HG02840 (cell line): ENCODE measurements around the gene AHR.
"Not testable (repeated sequence)": the region's sequence is repeated elsewhere in the genome, so short reads cannot be mapped to it uniquely, and the experiment has no call there.

ENCODE experiments used
- ATAC-seq: cut with Tn5 transposase; IDR thresholded peaks from one replicate; pipeline ENCODE4 v1.9.1; 2021; ENCODE audit warnings: mild to moderate bottlenecking, moderate library complexity, moderate number of reproducible peaks; ENCODE audit not compliant: unreplicated experiment, low FRiP score

The AHR gene

DNA sequence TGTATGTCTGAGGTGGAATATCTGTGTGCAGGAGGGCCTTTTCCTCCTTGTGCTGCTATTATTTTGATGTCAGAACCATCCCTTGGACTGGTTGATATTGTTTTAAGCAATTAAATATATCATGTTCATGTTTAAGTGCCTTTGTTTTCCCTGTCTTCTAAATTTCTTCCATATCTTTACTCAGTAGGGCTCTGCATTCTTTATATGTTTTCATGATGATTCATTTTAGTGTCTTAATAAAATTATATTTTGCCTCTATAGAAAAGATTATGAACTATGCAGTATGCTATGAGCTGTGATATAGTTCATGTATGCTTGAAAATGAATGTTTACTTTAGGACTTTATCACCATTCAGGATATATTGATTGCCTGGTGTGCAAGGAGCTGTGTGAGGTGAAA lies 34.8 kb downstream of the AHR start:
- ATAC-seq, result no peak

- ATAC-seq, result no peak
These were observed 37.7 kb downstream of the AHR start for GRCh38 chr7:17336168-17336567.

GRCh38 chr7:17339139-17339538 lies 40.7 kb downstream of the AHR start:
- ATAC-seq, result no peak

DNA sequence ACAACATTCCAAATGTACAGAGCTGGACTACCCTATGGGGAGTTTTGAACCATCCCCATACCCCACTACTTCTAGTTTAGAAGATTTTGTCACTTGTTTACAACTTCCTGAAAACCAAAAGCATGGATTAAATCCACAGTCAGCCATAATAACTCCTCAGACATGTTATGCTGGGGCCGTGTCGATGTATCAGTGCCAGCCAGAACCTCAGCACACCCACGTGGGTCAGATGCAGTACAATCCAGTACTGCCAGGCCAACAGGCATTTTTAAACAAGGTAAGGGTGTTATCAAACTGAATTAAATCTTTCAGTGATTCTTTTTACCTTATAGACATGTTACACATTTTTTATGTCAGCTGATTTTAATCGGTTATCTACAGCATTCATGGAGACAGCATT lies 41.5 kb downstream of the AHR start:
- no peak for ATAC-seq

GRCh38 chr7:17340655-17341054 lies 42.2 kb downstream of the AHR start:
- ATAC-seq, result no peak

DNA sequence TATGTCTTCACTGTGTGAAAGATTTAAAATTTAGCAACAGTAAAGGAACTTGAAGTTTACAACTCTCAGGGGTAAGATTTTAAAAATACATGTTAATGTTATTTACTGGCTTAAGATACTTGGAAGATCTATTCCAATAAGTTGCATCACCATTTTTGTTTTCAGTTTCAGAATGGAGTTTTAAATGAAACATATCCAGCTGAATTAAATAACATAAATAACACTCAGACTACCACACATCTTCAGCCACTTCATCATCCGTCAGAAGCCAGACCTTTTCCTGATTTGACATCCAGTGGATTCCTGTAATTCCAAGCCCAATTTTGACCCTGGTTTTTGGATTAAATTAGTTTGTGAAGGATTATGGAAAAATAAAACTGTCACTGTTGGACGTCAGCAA lies 44.3 kb downstream of the AHR start:
- ATAC-seq, result no peak

DNA sequence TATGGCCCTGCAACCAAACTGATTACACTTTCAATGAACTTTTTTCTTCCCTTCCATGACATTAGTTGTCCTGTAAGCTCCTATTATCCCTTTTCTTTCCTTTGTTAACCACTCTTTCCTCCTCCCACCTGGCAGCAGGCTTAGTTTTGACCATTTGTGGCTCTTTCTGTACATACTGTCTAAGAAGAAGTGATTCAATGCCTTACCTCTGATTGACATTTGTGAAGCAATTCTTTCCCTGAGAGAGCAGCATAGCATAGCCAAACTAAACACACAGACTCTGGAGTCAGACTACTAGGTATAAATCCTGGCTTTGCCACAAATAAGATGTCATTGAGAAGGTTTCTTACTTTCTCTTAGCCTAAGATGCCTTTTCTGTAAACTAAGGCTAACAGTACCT lies 48.9 kb downstream of the AHR start:
- ATAC-seq, result no peak

DNA sequence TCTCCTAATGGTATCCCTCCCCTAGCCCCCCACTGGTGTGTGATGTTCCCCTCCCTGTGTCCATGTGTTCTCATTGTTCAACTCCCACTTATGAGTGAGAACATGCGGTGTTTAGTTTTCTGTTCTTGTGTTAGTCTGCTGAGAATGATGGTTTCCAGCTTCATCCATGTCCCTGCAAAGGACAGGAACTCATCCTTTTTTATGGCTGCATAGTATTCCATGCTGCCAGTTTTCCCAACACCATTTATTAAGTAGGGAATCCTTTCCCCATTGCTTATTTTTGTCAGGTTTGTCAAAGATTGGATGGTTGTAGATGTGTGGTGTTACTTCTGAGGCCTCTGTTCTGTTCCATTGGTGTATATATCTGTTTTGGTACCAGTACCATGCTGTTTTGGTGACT lies 50.5 kb downstream of the AHR start:
- not testable (repeated sequence) for ATAC-seq

GRCh38 chr7:17350321-17350720 lies 51.9 kb downstream of the AHR start:
- ATAC-seq, result not testable (repeated sequence)

DNA sequence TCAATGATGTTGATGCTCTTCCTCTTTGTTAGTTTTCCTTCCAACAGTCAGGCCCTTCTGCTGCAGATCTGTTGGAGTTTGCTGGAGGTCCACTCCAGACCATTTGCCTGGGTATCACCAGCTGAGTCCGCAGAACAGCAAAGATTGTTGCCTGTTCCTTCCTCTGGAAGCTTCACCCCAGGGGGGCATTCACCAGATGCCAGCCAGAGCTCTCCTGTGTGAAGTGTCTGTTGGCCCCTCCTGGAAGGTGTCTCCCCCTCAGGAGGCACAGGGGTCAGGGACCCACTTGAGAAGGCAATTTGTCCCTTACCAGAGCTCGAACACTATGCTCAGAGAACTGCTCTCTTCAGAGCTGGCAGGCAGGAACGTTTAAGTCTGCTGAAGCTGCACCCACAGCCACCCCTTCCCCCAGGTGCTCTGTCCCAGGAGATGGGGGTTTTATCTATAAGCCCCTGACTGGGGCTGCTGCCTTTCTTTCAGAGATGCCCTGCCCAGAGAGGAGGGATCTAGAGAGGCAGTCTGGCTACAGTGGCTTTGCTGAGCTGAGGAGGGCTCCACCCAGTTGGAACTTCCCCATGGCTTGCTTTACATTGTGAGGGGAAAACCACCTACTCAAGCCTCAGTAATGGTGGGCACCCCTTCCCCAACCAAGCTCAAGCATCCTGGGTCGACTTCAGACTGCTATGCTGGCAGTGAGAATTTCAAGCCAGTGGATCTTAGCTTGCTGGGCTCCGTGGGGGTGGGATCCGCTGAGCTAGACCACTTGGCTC lies 55.4 kb downstream of the AHR start:
- ATAC-seq, result not testable (repeated sequence)

- ATAC-seq, result no peak
These were observed 56.0 kb downstream of the AHR start for GRCh38 chr7:17354473-17354872.

- ATAC-seq, result no peak
These were observed 56.6 kb downstream of the AHR start for GRCh38 chr7:17355050-17355449.

DNA sequence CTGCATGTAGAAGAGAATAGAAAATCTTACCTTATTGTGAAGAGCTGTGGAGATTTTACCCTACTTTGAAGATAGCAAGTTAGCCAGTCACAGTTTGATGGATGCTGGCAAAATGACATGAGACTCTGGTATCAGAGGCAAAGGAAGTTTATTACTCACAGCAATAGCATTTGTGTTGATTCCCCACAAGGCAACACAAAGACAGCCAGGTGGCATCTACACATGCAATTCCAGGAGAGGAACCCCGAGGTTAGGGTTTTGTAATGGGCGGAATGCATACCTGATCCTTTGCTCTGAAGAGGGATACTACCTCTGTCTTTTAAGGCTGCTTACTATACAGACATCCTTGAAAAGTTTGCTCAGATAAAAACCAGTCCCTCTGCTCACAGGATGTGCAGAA lies 59.5 kb downstream of the AHR start:
- ATAC-seq, result no peak

DNA sequence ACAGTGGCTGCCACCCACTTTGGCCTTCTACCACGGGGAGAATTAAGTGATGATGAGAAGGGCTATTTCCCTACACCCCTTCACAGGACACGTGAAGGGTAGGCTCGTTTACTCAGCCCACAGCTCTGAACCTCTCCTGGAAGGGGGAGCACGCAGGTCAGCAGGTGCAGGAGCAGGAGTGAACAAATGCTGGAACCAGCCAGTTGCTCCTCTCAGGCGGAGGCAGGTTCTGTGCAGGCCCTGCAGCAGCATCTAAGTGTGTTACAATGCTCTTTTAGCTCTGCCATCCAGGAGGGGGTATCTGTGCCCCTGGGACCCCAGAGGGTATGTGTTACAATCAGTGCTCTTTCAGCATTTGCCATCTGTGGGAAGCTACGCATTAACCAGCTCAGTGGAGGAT lies 61.2 kb downstream of the AHR start:
- ATAC-seq, result no peak

GRCh38 chr7:17362439-17363105 lies 64.1 kb downstream of the AHR start:
- no peak for ATAC-seq

DNA sequence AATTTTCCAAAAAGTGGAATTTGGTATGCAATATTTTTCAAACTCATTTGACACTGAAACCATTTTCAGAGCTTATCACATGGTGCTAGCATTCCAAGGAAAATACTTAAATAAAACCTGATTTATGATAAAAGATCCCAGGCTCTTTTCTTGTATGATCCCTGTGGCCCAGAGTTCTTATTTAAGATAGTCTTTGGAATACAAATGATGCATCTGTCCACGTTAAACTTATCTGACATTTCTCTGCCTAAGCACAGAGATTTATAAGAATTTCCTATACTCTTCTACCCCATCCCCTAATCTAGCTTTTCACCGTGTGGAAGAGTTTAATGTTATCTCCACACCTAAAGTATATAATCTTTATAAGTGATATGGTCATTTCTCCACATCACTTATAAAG lies 66.2 kb downstream of the AHR start:
- no peak for ATAC-seq

- no peak for ATAC-seq
These were observed 67.3 kb downstream of the AHR start for GRCh38 chr7:17365775-17366174.

DNA sequence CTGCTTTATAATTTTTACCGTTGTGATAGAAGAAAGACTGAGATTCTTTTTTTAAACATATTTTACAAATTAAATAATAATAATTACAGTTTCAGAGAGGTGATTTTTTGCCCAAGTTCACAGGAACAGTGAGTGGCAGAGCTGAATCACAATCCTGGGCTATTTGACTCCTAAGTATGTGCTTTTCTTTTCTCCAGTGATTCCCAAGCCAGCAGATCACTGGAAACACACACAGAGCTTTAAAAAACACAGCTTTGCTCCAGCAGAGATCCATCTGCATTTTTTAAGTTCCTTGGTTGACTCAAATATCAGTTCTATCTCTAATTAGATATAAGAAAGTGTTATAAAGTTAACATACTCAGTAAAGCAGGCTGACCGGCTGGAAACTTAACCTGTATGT lies 69.0 kb downstream of the AHR start:
- ATAC-seq, result no peak

- no peak for ATAC-seq
These were observed 70.5 kb downstream of the AHR start for GRCh38 chr7:17368856-17369524.

DNA sequence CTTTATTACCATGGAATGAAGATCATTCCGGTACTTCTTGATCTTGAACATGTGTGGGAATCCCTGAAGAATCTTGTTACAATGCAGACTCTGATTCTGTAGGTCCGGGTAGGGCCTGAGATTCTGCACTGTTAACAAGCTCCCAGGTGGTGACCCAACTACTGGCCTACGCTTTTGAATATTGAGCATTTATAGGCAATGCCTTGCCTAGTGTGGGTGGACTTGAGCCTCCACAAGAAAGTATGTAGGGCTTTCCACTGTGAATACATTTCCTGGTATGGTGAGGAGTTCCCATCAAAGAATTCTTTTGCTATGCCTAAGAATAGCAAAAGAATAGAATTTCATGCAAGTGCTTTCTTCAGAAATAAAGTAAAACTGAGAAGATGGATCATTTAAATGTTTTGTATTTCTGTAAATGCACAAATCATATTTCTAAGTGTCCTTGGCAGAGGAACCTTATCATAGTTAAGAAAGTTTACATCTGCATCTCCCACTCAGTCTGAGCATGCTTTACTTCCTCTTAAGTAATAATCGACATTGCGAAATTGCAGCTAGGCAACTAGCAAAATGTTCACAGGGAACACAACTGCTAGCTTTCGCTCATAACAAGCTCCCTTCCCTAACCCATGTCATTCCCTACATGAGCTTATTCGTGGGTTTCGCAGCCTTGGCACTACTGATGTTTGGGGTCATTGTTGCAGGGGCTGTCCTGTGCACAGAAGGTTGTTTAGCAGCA lies 71.4 kb downstream of the AHR start:
- no peak for ATAC-seq
